MM.1S (cell line): Measurements from ENCODE around the gene SLC2A5.

Experiments used
- DNase-seq: peaks from one replicate; pipeline ENCODE4 v3.0.0-alpha.2; 2015
- H2AFZ ChIP-seq: fragments of 300-600 bp; sonication (generic); 2 replicates; pipeline ENCODE4 v1.6.0; 2016; ENCODE audit warnings: antibody characterized with exemption, low read length
- H3F3A ChIP-seq: fragments of 300-600 bp; sonication (generic); 2 replicates; pipeline ENCODE4 v1.6.1; 2016; ENCODE audit warnings: mild to moderate bottlenecking, antibody characterized with exemption, low read length, moderate library complexity, mixed read lengths; ENCODE audit not compliant: insufficient read depth
- H3K27ac ChIP-seq: fragments of 300-600 bp; sonication (generic); 2 replicates; pipeline ENCODE4 v1.5.1; 2016; ENCODE audit warnings: mild to moderate bottlenecking, low read length
- H3K27me3 ChIP-seq: fragments of 300-600 bp; sonication (generic); replicated peaks from 2 replicates; pipeline ENCODE4 v1.6.0; 2016; ENCODE audit warnings: low read length; ENCODE audit not compliant: insufficient read depth
- H3K36me3 ChIP-seq: fragments of 300-600 bp; sonication (generic); replicated peaks from 2 replicates; pipeline ENCODE4 v1.6.1; 2016; ENCODE audit warnings: mild to moderate bottlenecking, low read length, mixed read lengths; ENCODE audit not compliant: insufficient read depth
- H3K4me1 ChIP-seq: fragments of 300-600 bp; sonication (generic); 2 replicates; pipeline ENCODE4 v1.6.1; 2016; ENCODE audit warnings: low read length, mixed read lengths
- H3K4me2 ChIP-seq: fragments of 300-600 bp; sonication (generic); 2 replicates; pipeline ENCODE4 v1.6.0; 2016; ENCODE audit warnings: low read depth, low read length
- H3K4me3 ChIP-seq: fragments of 300-600 bp; sonication (generic); 2 replicates; pipeline ENCODE4 v1.5.1; 2016; ENCODE audit warnings: low read length, mixed read lengths
- H3K79me2 ChIP-seq: fragments of 300-600 bp; sonication (generic); 2 replicates; pipeline ENCODE4 v1.6.1; 2016; ENCODE audit warnings: mixed run types, low read length, mixed read lengths
- H3K9ac ChIP-seq: fragments of 300-600 bp; sonication (generic); 2 replicates; pipeline ENCODE4 v1.6.1; 2016; ENCODE audit warnings: low read length, mixed read lengths
- H3K9me2 ChIP-seq: fragments of 300-600 bp; sonication (generic); replicated peaks from 2 replicates; pipeline ENCODE4 v1.6.1; 2016; ENCODE audit warnings: mild to moderate bottlenecking, low read length, mixed read lengths; ENCODE audit not compliant: insufficient read depth
- H3K9me3 ChIP-seq: fragments of 300-600 bp; sonication (generic); replicated peaks from 2 replicates; pipeline ENCODE4 v1.6.1; 2016; ENCODE audit warnings: mild to moderate bottlenecking, low read length, mixed read lengths; ENCODE audit not compliant: insufficient read depth
- H4K20me1 ChIP-seq: fragments of 300-600 bp; sonication (generic); 2 replicates; pipeline ENCODE4 v1.6.1; 2016; ENCODE audit warnings: mild to moderate bottlenecking, low read length, moderate library complexity, mixed read lengths; ENCODE audit not compliant: insufficient read depth
- EZH2 ChIP-seq: fragments of 300-600 bp; sonication (generic); optimal IDR thresholded peaks from 2 replicates; pipeline ENCODE3; 2017; ENCODE audit warnings: low read depth, mild to moderate bottlenecking, antibody characterized with exemption, low read length, mixed read lengths
- EZH2phosphoT487 ChIP-seq: fragments of 300-600 bp; sonication (generic); IDR thresholded peaks from 2 replicates; pipeline ENCODE4 v1.6.1; 2018; ENCODE audit warnings: antibody characterized with exemption, low read length
- TF ChIP-seq, protein P1 (sequence below): fragments of 300-600 bp; sonication (generic); IDR thresholded peaks from 2 replicates; pipeline ENCODE4 v1.5.1; 2016; ENCODE audit warnings: antibody characterized with exemption, low read length, mixed read lengths

The SLC2A5 gene

DNA sequence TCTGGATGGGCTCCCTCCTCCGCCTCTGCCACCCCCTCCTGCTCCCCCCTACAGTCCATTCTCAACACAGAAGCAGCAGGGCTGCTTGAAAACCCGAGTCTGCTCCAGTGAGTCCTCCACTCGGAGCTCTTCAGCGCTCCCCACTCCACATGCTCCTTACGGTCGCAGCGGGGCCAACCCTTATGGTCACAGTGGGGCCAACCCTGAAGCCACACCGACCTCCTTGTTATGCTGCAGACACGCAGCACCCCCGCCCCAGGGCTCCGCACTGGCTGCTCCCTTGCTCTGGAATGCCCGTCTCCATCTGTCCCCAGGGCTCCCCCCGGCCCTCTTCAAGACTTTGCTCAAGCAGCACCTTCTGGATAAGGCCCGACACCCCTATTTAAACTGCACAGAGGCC is 36.9 kb upstream of the SLC2A5 start:
- H3K4me3 ChIP-seq = no peak overlapping the region
- no peak overlapping the region for H3K9ac ChIP-seq
- no peaks in the 10 kb centered on the region for H3K9me3 ChIP-seq
- no peak overlapping the region for H2AFZ ChIP-seq
- H3K27ac ChIP-seq = no peak overlapping the region
- no peaks in the 10 kb centered on the region for H3K36me3 ChIP-seq
- peaks cover 42% of the 10 kb centered on the region for H3K27me3 ChIP-seq
- H3K4me1 ChIP-seq = no peaks in the 10 kb centered on the region
- H4K20me1 ChIP-seq = no peaks in the 10 kb centered on the region
- no peak overlapping the region for H3K4me2 ChIP-seq
- no peaks in the 10 kb centered on the region for H3F3A ChIP-seq
- TF ChIP-seq, protein P1, sequence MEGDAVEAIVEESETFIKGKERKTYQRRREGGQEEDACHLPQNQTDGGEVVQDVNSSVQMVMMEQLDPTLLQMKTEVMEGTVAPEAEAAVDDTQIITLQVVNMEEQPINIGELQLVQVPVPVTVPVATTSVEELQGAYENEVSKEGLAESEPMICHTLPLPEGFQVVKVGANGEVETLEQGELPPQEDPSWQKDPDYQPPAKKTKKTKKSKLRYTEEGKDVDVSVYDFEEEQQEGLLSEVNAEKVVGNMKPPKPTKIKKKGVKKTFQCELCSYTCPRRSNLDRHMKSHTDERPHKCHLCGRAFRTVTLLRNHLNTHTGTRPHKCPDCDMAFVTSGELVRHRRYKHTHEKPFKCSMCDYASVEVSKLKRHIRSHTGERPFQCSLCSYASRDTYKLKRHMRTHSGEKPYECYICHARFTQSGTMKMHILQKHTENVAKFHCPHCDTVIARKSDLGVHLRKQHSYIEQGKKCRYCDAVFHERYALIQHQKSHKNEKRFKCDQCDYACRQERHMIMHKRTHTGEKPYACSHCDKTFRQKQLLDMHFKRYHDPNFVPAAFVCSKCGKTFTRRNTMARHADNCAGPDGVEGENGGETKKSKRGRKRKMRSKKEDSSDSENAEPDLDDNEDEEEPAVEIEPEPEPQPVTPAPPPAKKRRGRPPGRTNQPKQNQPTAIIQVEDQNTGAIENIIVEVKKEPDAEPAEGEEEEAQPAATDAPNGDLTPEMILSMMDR = no peak
- TF ChIP-seq EZH2phosphoT487 (no peak), EZH2 (no peak)
- no peaks in the 10 kb centered on the region for H3K79me2 ChIP-seq
- DNase-seq = no peak
- H3K9me2 ChIP-seq = no peaks in the 10 kb centered on the region

DNA sequence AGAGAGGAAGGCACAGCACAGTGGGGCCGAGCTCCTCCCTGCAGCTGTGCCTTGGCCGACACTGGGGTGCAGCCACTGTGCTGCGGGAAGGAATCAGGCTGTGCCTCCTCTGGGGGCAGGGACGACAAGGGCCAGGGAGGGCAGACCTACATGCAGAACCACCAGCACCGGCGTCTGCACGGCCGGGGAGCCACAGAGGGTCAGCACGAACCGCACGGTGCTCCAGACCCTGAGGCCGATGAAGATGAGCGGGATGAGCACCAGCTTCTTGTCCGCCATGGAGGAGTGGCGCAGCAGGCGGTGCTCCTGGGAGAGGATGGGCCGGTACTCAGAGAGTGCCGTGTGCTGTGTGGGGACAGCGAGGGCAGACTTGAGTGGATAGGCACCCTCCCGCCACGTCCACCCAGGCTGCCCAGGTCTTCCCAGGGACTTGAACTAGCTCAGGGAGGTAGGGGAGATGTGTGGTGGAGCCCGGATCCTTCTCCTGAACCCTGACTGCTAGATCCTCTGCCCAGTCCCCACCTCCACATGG is 36.0 kb upstream of the SLC2A5 start:
- H3K9me2 ChIP-seq = no peaks in the 10 kb centered on the region
- no peaks in the 10 kb centered on the region for H3F3A ChIP-seq
- H3K27ac ChIP-seq = no peak overlapping the region
- no peak overlapping the region for H2AFZ ChIP-seq
- no peaks in the 10 kb centered on the region for H3K4me1 ChIP-seq
- H3K27me3 ChIP-seq = peaks cover 42% of the 10 kb centered on the region
- H3K36me3 ChIP-seq = no peaks in the 10 kb centered on the region
- DNase-seq = no peak
- TF ChIP-seq EZH2phosphoT487 = no peak
- TF ChIP-seq EZH2 = no peak
- TF ChIP-seq, protein P1 = no peak
- no peaks in the 10 kb centered on the region for H3K79me2 ChIP-seq
- H4K20me1 ChIP-seq = no peaks in the 10 kb centered on the region
- H3K4me2 ChIP-seq = no peak overlapping the region
- H3K9ac ChIP-seq = no peak overlapping the region
- H3K9me3 ChIP-seq = no peaks in the 10 kb centered on the region
- no peak overlapping the region for H3K4me3 ChIP-seq

DNA sequence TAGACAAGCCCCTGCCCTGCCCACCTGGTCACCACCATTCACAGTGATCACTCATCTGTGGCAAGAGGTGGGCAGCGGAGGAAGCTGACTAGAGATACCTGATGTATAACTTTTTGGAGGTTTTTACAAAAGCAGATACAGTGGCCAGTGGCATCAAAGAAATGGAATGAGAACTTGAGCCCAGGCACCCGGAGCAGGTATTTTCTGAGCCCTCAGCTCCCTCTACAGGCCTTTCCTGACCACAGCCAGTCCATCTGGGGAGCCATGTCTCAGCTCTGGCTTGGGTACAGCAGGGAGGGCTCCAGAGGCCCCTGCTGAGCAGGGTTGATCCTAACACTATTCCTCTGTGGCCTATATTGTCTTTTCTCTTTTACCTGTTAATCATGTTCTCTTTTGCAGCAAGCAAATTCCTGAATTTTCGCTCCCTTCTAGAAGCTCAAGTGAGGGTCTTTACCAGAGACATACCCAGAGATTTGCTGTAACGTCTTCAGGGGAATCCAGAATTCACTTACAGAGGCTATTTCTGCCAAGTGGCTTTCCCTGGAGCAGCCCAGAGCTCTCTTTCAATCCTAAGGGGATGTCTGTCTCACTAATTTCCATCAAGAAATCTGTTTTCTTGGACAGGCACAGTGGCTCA is 32.2 kb upstream of the SLC2A5 start:
- TF ChIP-seq, protein P1 = peak; percentile 74
- TF ChIP-seq EZH2phosphoT487 = no peak
- H3K36me3 ChIP-seq = no peaks in the 10 kb centered on the region
- no peaks in the 10 kb centered on the region for H3K9me3 ChIP-seq
- H3K4me1 ChIP-seq = no peaks in the 10 kb centered on the region
- H3K79me2 ChIP-seq = no peaks in the 10 kb centered on the region
- no peak overlapping the region for H3K27ac ChIP-seq
- peaks cover 27% of the 10 kb centered on the region for H3K27me3 ChIP-seq
- no peak overlapping the region for H3K4me2 ChIP-seq
- no peaks in the 10 kb centered on the region for H4K20me1 ChIP-seq
- H3K9me2 ChIP-seq = no peaks in the 10 kb centered on the region
- no peaks in the 10 kb centered on the region for H3F3A ChIP-seq
- H3K9ac ChIP-seq = no peak overlapping the region
- DNase-seq = peak; percentile 73
- no peak overlapping the region for H2AFZ ChIP-seq
- H3K4me3 ChIP-seq = no peak overlapping the region
